ENCODE data around the gene STXBP6. TPM values are rescaled to one million over a fixed set of nuclear protein-coding genes. Genes with fewer than 3 reads are reported as not detected.

Gene STXBP6
- total RNA-seq, 1 experiment from 2014 or later = 5.3 TPM

DNA sequence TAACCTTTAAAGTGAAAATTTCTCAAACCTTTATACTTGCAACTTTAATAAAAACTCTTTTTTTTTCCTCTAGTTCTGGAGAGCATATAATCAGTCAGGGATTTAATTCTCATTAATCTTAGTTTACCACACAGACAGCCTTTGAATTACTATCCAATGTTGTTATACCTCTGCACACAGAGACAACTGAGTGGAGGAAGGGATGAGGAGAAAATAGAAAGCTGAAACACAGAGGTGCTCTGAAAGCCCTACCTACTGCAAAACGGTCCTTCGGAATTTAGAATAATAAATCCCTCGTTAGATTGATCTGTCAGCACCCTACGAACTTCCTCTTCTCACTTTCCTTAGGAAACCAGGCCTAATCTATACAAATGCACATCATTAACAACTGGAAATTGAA is 122.1 kb downstream of the STXBP6 start:
- Histone ChIP-seq H3K4me3 (ENCODE audit: low read depth, low read length, poor library complexity, severe bottlenecking) (no peak overlapping the region), H3K27me3 (replicated peaks; ENCODE audit: insufficient read depth, low read depth, low read length, poor library complexity) (no peaks in the 10 kb centered on the region), H3K4me1 (ENCODE audit: insufficient read depth, low read length, poor library complexity, severe bottlenecking) (no peaks in the 10 kb centered on the region), H3K9me3 (ENCODE audit: low read depth, low read length, poor library complexity, severe bottlenecking) (no peaks in the 10 kb centered on the region), H3K36me3 (ENCODE audit: insufficient read depth, low read length, poor library complexity, severe bottlenecking) (no peaks in the 10 kb centered on the region), H3K27ac (ENCODE audit: low read depth, low read length, poor library complexity, severe bottlenecking) (no peak overlapping the region)
- no peak for DNase-seq (ENCODE audit: low spot score)
- POLR2A ChIA-PET (ENCODE audit: low non-redundant PET) = no interaction called here
- no TSS peak for BruUV-seq (replicated peaks)
- CTCF ChIA-PET = no interaction called here
- intact Hi-C loops (cut with micrococcal nuclease; ENCODE audit: unreplicated experiment) = no loop called here
- TF ChIP-seq, protein P1, sequence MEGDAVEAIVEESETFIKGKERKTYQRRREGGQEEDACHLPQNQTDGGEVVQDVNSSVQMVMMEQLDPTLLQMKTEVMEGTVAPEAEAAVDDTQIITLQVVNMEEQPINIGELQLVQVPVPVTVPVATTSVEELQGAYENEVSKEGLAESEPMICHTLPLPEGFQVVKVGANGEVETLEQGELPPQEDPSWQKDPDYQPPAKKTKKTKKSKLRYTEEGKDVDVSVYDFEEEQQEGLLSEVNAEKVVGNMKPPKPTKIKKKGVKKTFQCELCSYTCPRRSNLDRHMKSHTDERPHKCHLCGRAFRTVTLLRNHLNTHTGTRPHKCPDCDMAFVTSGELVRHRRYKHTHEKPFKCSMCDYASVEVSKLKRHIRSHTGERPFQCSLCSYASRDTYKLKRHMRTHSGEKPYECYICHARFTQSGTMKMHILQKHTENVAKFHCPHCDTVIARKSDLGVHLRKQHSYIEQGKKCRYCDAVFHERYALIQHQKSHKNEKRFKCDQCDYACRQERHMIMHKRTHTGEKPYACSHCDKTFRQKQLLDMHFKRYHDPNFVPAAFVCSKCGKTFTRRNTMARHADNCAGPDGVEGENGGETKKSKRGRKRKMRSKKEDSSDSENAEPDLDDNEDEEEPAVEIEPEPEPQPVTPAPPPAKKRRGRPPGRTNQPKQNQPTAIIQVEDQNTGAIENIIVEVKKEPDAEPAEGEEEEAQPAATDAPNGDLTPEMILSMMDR (conservative IDR thresholded peaks at IDR 0.05; ENCODE audit: low read depth, low read length) = no peak
- TF ChIP-seq EZH2 (IDR thresholded peaks at IDR 0.05; ENCODE audit: borderline replicate concordance, low read depth, low read length, poor library complexity, severe bottlenecking) = no peak

DNA sequence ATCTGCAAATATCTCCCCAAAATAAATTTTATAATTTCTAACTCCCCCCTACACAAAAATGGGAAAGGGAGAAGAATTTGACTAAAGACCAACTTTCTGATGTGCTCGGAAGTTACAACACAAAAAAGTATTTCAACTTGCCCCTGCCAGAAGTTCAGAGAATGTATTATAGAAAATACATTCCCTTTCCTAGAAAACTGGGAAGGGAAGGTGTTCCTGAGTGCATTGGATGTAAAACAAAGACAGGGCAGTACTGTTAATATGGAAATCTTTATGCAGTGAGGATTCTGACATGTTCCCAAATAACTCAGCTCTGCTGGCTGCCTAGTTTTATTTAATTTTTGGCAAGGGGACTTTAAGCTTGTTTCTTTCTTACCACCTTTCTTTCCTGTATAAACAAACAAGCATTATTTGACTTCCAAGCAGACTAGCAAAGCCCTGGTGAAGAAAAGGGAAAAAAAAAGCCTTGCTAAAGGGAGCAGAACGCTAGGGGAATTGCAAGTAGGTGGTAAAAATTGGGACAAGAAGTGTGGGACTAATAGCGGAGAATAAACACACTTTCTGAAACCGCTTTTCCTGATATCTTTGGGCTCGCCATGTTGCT is 124.1 kb downstream of the STXBP6 start:
- intact Hi-C loops (cut with micrococcal nuclease; ENCODE audit: unreplicated experiment) = no loop called here
- POLR2A ChIA-PET (ENCODE audit: low non-redundant PET) = no interaction called here
- Histone ChIP-seq H3K9me3 (ENCODE audit: low read depth, low read length, poor library complexity, severe bottlenecking) (no peaks in the 10 kb centered on the region), H3K4me3 (ENCODE audit: low read depth, low read length, poor library complexity, severe bottlenecking) (no peak overlapping the region), H3K27ac (ENCODE audit: low read depth, low read length, poor library complexity, severe bottlenecking) (no peak overlapping the region), H3K4me1 (ENCODE audit: insufficient read depth, low read length, poor library complexity, severe bottlenecking) (no peaks in the 10 kb centered on the region), H3K36me3 (ENCODE audit: insufficient read depth, low read length, poor library complexity, severe bottlenecking) (no peaks in the 10 kb centered on the region), H3K27me3 (replicated peaks; ENCODE audit: insufficient read depth, low read depth, low read length, poor library complexity) (no peaks in the 10 kb centered on the region)
- no peak for DNase-seq (ENCODE audit: low spot score)
- TF ChIP-seq, protein P1 (conservative IDR thresholded peaks at IDR 0.05; ENCODE audit: low read depth, low read length) = no peak
- TF ChIP-seq EZH2 (IDR thresholded peaks at IDR 0.05; ENCODE audit: borderline replicate concordance, low read depth, low read length, poor library complexity, severe bottlenecking) = no peak
- BruUV-seq (replicated peaks) = no TSS peak
- CTCF ChIA-PET = no interaction called here

DNA sequence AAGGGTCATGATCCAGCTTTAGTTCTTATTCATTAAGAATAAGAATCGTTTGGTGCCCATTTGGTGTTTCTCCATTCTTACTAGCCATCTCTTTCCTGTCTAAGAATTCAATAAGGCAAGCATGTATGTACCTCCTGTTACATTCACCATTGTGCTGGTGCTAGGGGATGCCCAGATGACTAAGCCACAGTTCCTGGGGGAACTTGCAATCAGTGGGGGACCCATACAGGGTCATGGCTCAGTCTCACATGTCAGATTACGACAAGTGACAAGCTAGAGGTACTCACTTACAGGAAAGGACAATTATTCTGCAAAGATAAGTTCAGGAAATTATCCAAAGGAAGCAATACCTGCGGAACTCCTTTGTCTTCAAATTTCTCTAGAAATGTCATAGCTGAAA is 125.4 kb downstream of the STXBP6 start:
- H3K4me1 ChIP-seq (ENCODE audit: insufficient read depth, low read length, poor library complexity, severe bottlenecking) = no peaks in the 10 kb centered on the region
- no peaks in the 10 kb centered on the region for H3K36me3 ChIP-seq (ENCODE audit: insufficient read depth, low read length, poor library complexity, severe bottlenecking)
- no peak overlapping the region for H3K4me3 ChIP-seq (ENCODE audit: low read depth, low read length, poor library complexity, severe bottlenecking)
- ChIA-PET CTCF (no interaction called here), POLR2A (ENCODE audit: low non-redundant PET) (no interaction called here)
- DNase-seq (ENCODE audit: low spot score) = no peak
- intact Hi-C loops (cut with micrococcal nuclease; ENCODE audit: unreplicated experiment) = no loop called here
- no peaks in the 10 kb centered on the region for H3K9me3 ChIP-seq (ENCODE audit: low read depth, low read length, poor library complexity, severe bottlenecking)
- BruUV-seq (replicated peaks) = no TSS peak
- H3K27ac ChIP-seq (ENCODE audit: low read depth, low read length, poor library complexity, severe bottlenecking) = no peak overlapping the region
- TF ChIP-seq, protein P1 (conservative IDR thresholded peaks at IDR 0.05; ENCODE audit: low read depth, low read length) = no peak
- no peak for TF ChIP-seq EZH2 (IDR thresholded peaks at IDR 0.05; ENCODE audit: borderline replicate concordance, low read depth, low read length, poor library complexity, severe bottlenecking)
- H3K27me3 ChIP-seq (replicated peaks; ENCODE audit: insufficient read depth, low read depth, low read length, poor library complexity) = no peaks in the 10 kb centered on the region
